ENCODE measurements around the gene SUCO.

GRCh38 chr1:172512591-172512990 is 20.4 kb upstream of the SUCO start:
- no peak for TF ChIP-seq CTCF (IDR thresholded peaks at IDR 0.05)
- no peak for TF ChIP-seq POLR2A (IDR thresholded peaks at IDR 0.05)
- no peak for TF ChIP-seq POLR2AphosphoS5 (IDR thresholded peaks at IDR 0.05; ENCODE audit: insufficient read depth in 1 of 2, low read depth in 1 of 2)

Measured in vagina (tissue), 2 donors.